Measurements from ENCODE around the gene DNAH11. TPM values are rescaled to one million over a fixed set of nuclear protein-coding genes. Genes with fewer than 3 reads are reported as not detected.

Gene DNAH11
- total RNA-seq, 1 experiment from 2014 or later: 0.39 TPM

GRCh38 chr7:21504021-21504420, 38.8 kb upstream of the DNAH11 start:
- H3K9me3 ChIP-seq (ENCODE audit: control insufficient read depth in 1 of 2, insufficient read depth in 1 of 2, low read depth in 1 of 2, low read length in 2 of 2): no peaks in the 10 kb centered on the region
- H3K36me3 ChIP-seq (ENCODE audit: control insufficient read depth in 1 of 2, insufficient read depth in 2 of 2, low read length in 2 of 2): no peaks in the 10 kb centered on the region
- no peak overlapping the region for H3K27ac ChIP-seq (ENCODE audit: low read depth, low read length)
- no peak for DNase-seq (ENCODE audit: low read depth, low spot score)
- POLR2A ChIA-PET: no interaction called here
- no TSS peak for BruUV-seq (replicated peaks)
- H3K9ac ChIP-seq (ENCODE audit: low read length): no peak overlapping the region
- peak; percentile 42 for TF ChIP-seq RAD21 (IDR thresholded peaks at IDR 0.05; ENCODE audit: low read depth)
- TF ChIP-seq CTCF (IDR thresholded peaks at IDR 0.05 in 2 of 3, conservative IDR thresholded peaks at IDR 0.05 in 1 of 3; ENCODE audit: borderline replicate concordance in 1 of 3, insufficient read depth in 1 of 3, low read depth in 2 of 3, low read length in 2 of 3): peak in 1 of 3 experiments; percentile 13; a peak in 1 of 6 replicates
- no peak for TF ChIP-seq REST (IDR thresholded peaks at IDR 0.05; ENCODE audit: low read depth)
- peak; percentile 34; the same call in 1 of the 2 replicates for ATAC-seq
- intact Hi-C loops (cut with micrococcal nuclease): no loop called here
- H3K9me2 ChIP-seq (ENCODE audit: insufficient read depth): no peaks in the 10 kb centered on the region
- no peaks in the 10 kb centered on the region for H4K20me1 ChIP-seq (ENCODE audit: insufficient read depth)
- no peaks in the 10 kb centered on the region for H3K27me3 ChIP-seq (ENCODE audit: insufficient read depth, low read length)
- peak overlapping the region; percentile 14; the same call in 1 of the 2 replicates for H3K4me2 ChIP-seq (ENCODE audit: low read length)
- no peaks in the 10 kb centered on the region for H3K79me2 ChIP-seq (ENCODE audit: insufficient read depth, low read length)
- peaks cover 4 to 9% of the 10 kb centered on the region in 2 experiments; a peak in 3 of 4 replicates for H3K4me1 ChIP-seq (ENCODE audit: control insufficient read depth in 1 of 2, insufficient read depth in 2 of 2, low read length in 2 of 2)
- CTCF ChIA-PET: no interaction called here
- RAD21 ChIA-PET (ENCODE audit: low non-redundant PET in 1 of 2, low total read pairs in 2 of 2, uncharacterized antibody in 2 of 2, unreplicated experiment in 2 of 2): no interaction called here
- H3K4me3 ChIP-seq (replicated peaks in 1 of 2; ENCODE audit: low read depth in 1 of 2, low read length in 2 of 2): no peak overlapping the region
- no peak overlapping the region for H2AFZ ChIP-seq (ENCODE audit: low read depth, low read length, poor library complexity, severe bottlenecking)

All from HCT116 (cell line).